ENCODE results near the gene LOC128125822.
A peak's percentile ranks its signal among the peaks of the same experiment; 100 is the strongest.
"Not testable (repeated sequence)": the region's sequence is repeated elsewhere in the genome, so short reads cannot be mapped to it uniquely, and the experiment has no call there.

The LOC128125822 gene

DNA sequence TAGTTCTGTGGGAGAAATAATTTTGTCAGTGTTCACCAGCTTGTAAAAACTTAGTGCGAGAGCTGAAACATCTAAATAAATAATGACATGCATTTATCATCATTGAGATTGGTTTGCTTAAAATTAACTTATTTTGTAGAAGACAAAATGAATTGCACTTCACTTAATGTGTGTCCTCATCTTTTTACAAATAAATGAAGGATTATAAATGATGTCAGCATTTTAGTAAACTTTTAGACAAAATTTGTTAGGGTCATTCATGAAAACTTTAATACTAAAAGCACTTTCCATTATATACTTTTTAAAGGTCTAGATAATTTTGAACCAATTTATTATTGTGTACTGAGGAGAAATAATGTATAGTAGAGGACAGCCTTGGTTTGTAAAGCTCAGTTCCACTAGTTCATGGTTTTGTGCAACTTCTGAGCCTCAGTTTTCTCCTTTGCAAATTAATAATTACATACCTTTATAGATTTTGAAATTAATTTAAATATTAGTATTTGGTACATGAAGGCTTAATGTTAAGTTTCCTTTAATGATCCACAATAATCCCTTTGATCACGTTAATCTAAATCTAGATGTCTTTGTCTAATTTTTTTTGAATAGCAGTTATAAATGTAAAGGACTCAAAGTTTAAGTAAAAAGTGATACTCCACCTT is 9.2 kb downstream of the LOC128125822 start:
- no peaks in the 10 kb centered on the region for H3K27me3 ChIP-seq
- no peaks in the 10 kb centered on the region for H3K9me3 ChIP-seq
- H3K4me3 ChIP-seq = no peak overlapping the region
- peaks cover 0 to 6% (median 0%) of the 10 kb centered on the region in 9 donors for H3K4me1 ChIP-seq
- TF ChIP-seq, protein P1, sequence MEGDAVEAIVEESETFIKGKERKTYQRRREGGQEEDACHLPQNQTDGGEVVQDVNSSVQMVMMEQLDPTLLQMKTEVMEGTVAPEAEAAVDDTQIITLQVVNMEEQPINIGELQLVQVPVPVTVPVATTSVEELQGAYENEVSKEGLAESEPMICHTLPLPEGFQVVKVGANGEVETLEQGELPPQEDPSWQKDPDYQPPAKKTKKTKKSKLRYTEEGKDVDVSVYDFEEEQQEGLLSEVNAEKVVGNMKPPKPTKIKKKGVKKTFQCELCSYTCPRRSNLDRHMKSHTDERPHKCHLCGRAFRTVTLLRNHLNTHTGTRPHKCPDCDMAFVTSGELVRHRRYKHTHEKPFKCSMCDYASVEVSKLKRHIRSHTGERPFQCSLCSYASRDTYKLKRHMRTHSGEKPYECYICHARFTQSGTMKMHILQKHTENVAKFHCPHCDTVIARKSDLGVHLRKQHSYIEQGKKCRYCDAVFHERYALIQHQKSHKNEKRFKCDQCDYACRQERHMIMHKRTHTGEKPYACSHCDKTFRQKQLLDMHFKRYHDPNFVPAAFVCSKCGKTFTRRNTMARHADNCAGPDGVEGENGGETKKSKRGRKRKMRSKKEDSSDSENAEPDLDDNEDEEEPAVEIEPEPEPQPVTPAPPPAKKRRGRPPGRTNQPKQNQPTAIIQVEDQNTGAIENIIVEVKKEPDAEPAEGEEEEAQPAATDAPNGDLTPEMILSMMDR (IDR thresholded peaks at IDR 0.05) = no peak
- no peak for DNase-seq
- intact Hi-C loops (cut with DNase I) = loop anchor here in 1 of 10 donors (10.0 kb wide), 1 partner anchor 227 kb away; no protein-coding TSS in a partner anchor
- ATAC-seq = no peak
- peaks cover 0 to 74% (median 38%) of the 10 kb centered on the region in 9 donors for H3K36me3 ChIP-seq
- WGBS, 2 donors = 97 to 98% methylated on average over 2 of the region's 2 CpGs
- H3K27ac ChIP-seq = no peak overlapping the region

DNA sequence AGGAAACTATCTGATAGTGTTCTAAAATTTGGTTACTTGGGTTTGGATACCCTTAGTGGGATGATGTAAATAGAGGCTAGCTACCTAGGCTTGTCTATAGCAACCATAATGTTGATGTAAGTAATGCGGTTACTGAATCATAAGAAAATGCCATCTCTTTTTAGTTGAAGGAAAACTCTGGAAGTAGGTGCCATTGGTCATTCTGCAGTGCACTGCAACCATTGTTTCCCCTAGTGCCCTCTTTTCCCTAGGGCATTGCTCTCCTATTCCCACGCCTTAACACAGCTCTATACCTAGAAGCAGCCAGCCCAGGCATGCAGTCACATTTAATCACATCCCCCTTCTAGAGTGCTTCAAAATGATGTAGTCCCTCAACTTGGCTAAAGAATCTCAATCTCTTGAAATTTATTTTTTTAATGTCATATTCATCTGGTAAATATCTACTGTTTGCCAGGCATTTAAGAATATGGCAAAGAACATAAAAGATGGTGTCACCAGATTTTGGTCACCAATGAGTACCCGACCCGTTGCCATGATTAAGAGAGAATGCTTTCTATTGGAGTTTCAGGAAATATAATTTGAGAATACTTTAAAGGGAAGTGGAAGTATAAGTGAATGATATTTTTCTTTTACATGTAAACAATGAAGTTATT is 10.4 kb downstream of the LOC128125822 start:
- intact Hi-C loops (cut with DNase I) = loop anchor here in 1 of 10 donors (10.0 kb wide), 1 partner anchor 228 kb away; no protein-coding TSS in a partner anchor
- Histone ChIP-seq H3K36me3 (peaks cover 0 to 62% (median 28%) of the 10 kb centered on the region in 9 donors), H3K4me3 (no peak overlapping the region), H3K27ac (no peak overlapping the region), H3K27me3 (no peaks in the 10 kb centered on the region), H3K4me1 (peaks cover 0 to 6% (median 0%) of the 10 kb centered on the region in 9 donors), H3K9me3 (no peaks in the 10 kb centered on the region)
- DNase-seq = no peak
- ATAC-seq = no peak
- TF ChIP-seq, protein P1 (IDR thresholded peaks at IDR 0.05) = no peak
- 95 to 99% methylated on average over 4 of the region's 4 CpGs for WGBS, 2 donors

DNA sequence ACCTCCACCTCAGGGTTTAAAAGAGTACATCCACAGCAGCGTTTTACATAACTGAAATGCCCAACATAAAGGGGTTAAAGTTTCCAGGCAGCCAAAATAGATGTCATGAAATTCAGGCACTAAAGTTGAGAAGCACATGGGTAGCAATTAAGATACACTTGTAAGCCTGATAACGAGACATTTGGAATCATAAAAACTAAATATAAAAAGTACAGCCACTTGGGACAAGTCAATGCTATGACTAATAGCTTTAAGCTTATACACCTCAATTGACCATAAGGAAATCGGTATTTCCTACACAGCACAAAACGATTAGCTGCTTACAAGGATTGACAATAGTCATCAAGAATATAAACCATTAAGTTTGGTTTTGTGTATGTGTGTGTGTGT is 11.8 kb downstream of the LOC128125822 start:
- no peaks in the 10 kb centered on the region for H3K27me3 ChIP-seq
- 53 to 55% methylated on average over 4 of the region's 4 CpGs for WGBS, 2 donors
- no peaks in the 10 kb centered on the region for H3K9me3 ChIP-seq
- no peak overlapping the region for H3K4me3 ChIP-seq
- DNase-seq (no peak), ATAC-seq (peak in 7 of 8 donors; percentile 38 to 78 (median 71))
- peaks cover 0 to 6% (median 0%) of the 10 kb centered on the region in 9 donors for H3K4me1 ChIP-seq
- H3K27ac ChIP-seq = no peak overlapping the region
- H3K36me3 ChIP-seq = peaks cover 0 to 48% (median 24%) of the 10 kb centered on the region in 9 donors
- intact Hi-C loops (cut with DNase I) = loop anchor here in 1 of 10 donors (10.0 kb wide), 1 partner anchor 229 kb away; no protein-coding TSS in a partner anchor
- TF ChIP-seq, protein P1 (IDR thresholded peaks at IDR 0.05) = no peak

- H3K27ac ChIP-seq = no peak overlapping the region
- 96% methylated on average over 8 of the region's 8 CpGs for WGBS, 2 donors
- H3K4me1 ChIP-seq = peaks cover 0 to 6% (median 0%) of the 10 kb centered on the region in 9 donors
- H3K4me3 ChIP-seq = no peak overlapping the region
- no peaks in the 10 kb centered on the region for H3K9me3 ChIP-seq
- ATAC-seq = peak in 1 of 8 donors; percentile 50
- H3K27me3 ChIP-seq = no peaks in the 10 kb centered on the region
- TF ChIP-seq, protein P1 (IDR thresholded peaks at IDR 0.05) = no peak
- DNase-seq = no peak
- peaks cover 0 to 44% (median 21%) of the 10 kb centered on the region in 9 donors for H3K36me3 ChIP-seq
- intact Hi-C loops (cut with DNase I) = loop anchor here in 1 of 10 donors (10.0 kb wide), 1 partner anchor 230 kb away; no protein-coding TSS in a partner anchor
Observed at GRCh38 chr6:63584566-63584965, 12.3 kb downstream of the LOC128125822 start.

DNA sequence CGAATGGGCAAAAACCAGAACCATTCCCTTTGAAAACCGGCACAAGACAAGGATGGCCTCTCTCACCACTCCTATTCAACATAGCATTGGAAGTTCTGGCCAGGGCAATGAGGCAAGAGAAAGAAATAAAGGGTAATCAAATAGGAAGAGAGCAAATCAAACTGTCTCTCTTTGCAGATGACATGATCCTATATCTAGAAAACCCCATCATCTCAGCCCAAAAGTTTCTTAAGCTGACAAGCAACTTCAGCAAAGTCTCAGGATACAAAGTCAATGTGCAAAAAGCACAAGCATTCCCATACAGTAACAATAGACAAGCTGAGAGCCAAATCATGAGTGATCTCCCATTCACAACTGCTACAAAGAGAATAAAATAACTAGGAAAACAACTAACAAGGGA is 13.4 kb downstream of the LOC128125822 start:
- WGBS, 2 donors = 92 to 94% methylated on average over 2 of the region's 2 CpGs
- not testable (repeated sequence) for H3K4me1 ChIP-seq, H3K27me3 ChIP-seq, H3K9me3 ChIP-seq, DNase-seq, H3K4me3 ChIP-seq, ATAC-seq, H3K27ac ChIP-seq
- H3K36me3 ChIP-seq = peaks cover 0 to 33% (median 12%) of the 10 kb centered on the region in 9 donors
- intact Hi-C loops (cut with DNase I) = loop anchor here in 1 of 10 donors (10.0 kb wide), 1 partner anchor 231 kb away; no protein-coding TSS in a partner anchor

Measured in heart right ventricle (tissue), 16 donors.